Suprapubic skin (tissue), 3 donors: ENCODE data around the gene TREML2.

Experiments used
- CTCF ChIP-seq, 2 donors: fragments of 200-600 bp in 1 of 2; fragments of 450-650 bp in 1 of 2; sonication (generic) in 1 of 2; IDR thresholded peaks; one replicate each; pipeline ENCODE4 v1.5.1; 2016 to 2019; ENCODE audit warnings: antibody characterized with exemption in 2 of 2, mild to moderate bottlenecking in 1 of 2, moderate library complexity in 1 of 2
- POLR2A ChIP-seq, 2 donors: fragments of 450-650 bp; IDR thresholded peaks; one replicate each; pipeline ENCODE4 v1.6.1; 2017; ENCODE audit warnings: antibody characterized with exemption in 2 of 2, mild to moderate bottlenecking in 2 of 2, moderate library complexity in 2 of 2

GRCh38 chr6:41190791-41191190, 10.2 kb downstream of the TREML2 start:
- TF ChIP-seq POLR2A (IDR thresholded peaks at IDR 0.05) (no peak), CTCF (IDR thresholded peaks at IDR 0.05) (no peak)
